Measurements from ENCODE around the gene PSMA3. TPM values are rescaled to one million over a fixed set of nuclear protein-coding genes. Genes with fewer than 3 reads are reported as not detected.
"Not testable (repeated sequence)": the region's sequence is repeated elsewhere in the genome, so short reads cannot be mapped to it uniquely, and the experiment has no call there.

The PSMA3 gene
- total and polyA plus RNA-seq, 5 donors from 2014 or later, result 137 to 218 (median 189) TPM

DNA sequence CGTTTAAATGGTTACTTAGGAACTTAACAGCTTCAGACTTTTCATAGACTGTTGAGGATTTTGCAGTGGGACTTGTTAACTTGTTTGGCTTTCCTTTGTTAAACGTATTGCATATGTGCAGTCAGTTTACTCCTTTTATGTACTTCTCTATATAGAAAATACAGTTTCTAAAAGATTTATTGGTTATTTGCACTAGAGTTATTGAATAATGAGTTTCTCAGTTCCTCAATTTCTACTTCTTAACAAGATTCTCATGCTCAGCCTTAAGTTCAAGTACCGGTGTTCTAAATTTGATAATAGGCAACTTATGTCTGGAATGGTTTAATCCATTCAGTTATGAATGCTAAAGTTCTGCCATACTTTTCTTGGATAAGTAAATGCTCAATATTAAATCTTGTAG lies 919 bp downstream of the PSMA3 start:
- peak overlapping the region; percentile 95 to 100 (median 98) for H3K4me3 Mint-ChIP-seq
- peaks cover 7% of the 10 kb centered on the region for H3K27me3 Mint-ChIP-seq
- no peaks in the 10 kb centered on the region for H3K9me3 Mint-ChIP-seq
- peaks cover 40% of the 10 kb centered on the region for H3K4me1 ChIP-seq (ENCODE audit: control insufficient read depth, insufficient read depth, low read length, poor library complexity, severe bottlenecking)
- peaks cover 15% of the 10 kb centered on the region for H3K36me3 Mint-ChIP-seq
- H3K27ac Mint-ChIP-seq, result peak overlapping the region; percentile 98 to 99 (median 99)
- H3K4me1 Mint-ChIP-seq, result peaks cover 38 to 57% (median 42%) of the 10 kb centered on the region in 4 donors
- H3K9me3 ChIP-seq (ENCODE audit: control insufficient read depth in 2 of 2, low read length in 2 of 2), result no peaks in the 10 kb centered on the region
- peaks cover 15% of the 10 kb centered on the region for H3K36me3 ChIP-seq (ENCODE audit: control insufficient read depth, insufficient read depth, low read length)
- H3K4me3 ChIP-seq (ENCODE audit: low read depth, low read length), result peak overlapping the region; percentile 100
- DNase-seq (no peak), ATAC-seq (ENCODE audit: low read depth in 2 of 2) (no peak)
- peak overlapping the region; percentile 97 for H3K27ac ChIP-seq (ENCODE audit: insufficient read depth, low read length, poor library complexity, severe bottlenecking)
- H3K27me3 ChIP-seq (ENCODE audit: control insufficient read depth, insufficient read depth, low read length), result no peaks in the 10 kb centered on the region

DNA sequence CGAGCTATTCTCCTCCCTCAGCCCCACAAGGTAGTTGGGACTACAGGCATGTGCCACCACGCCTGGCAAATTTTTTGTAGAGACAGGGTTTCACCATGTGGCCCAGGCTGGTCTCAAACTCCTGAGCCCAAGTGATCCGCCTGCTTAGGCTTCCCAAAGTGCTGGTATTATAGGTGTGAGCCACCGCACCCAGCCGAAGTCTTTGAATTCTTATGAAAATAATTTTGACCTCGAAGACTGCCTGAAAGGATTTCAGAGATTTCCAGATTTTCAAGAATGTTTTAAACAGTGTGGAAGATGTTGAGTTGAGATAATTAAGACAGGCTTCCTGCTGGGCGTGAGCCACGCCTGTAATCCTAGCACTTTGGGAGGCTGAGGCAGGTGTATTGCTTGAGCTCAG lies 5.0 kb downstream of the PSMA3 start:
- Mint-ChIP-seq H3K9me3 (no peaks in the 10 kb centered on the region), H3K27me3 (peaks cover 4% of the 10 kb centered on the region), H3K27ac (no peak overlapping the region), H3K4me1 (peaks cover 26 to 50% (median 44%) of the 10 kb centered on the region in 4 donors), H3K4me3 (no peak overlapping the region), H3K36me3 (peaks cover 31% of the 10 kb centered on the region)
- Histone ChIP-seq H3K27me3 (ENCODE audit: control insufficient read depth, insufficient read depth, low read length) (no peaks in the 10 kb centered on the region), H3K9me3 (ENCODE audit: control insufficient read depth in 2 of 2, low read length in 2 of 2) (no peaks in the 10 kb centered on the region), H3K36me3 (ENCODE audit: control insufficient read depth, insufficient read depth, low read length) (peaks cover 47% of the 10 kb centered on the region), H3K27ac (ENCODE audit: insufficient read depth, low read length, poor library complexity, severe bottlenecking) (no peak overlapping the region), H3K4me1 (ENCODE audit: control insufficient read depth, insufficient read depth, low read length, poor library complexity, severe bottlenecking) (peaks cover 33% of the 10 kb centered on the region), H3K4me3 (ENCODE audit: low read depth, low read length) (no peak overlapping the region)
- DNase-seq (no peak), ATAC-seq (ENCODE audit: low read depth in 2 of 2) (no peak)

DNA sequence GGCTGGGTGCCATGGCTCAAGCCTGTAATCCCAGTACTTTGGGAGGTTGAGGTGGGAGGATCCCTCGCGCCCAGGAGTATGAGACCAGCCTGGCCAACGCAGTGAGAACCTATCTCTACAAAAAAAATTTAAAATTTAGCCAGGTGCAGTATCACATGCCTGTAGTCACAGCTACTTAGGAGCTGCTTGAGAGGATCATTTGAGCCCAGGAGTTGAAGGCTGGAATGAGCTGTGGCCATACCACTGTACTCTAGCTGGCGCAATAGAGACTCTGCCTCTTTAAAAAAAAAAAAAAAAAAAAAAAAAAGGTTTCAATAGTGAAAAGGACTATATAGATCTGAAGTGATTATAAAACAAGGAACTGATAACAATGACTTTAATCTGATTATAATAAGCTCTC lies 13.5 kb downstream of the PSMA3 start:
- H3K9me3 Mint-ChIP-seq, result no peaks in the 10 kb centered on the region
- no peak overlapping the region for H3K27ac Mint-ChIP-seq
- no peak for DNase-seq
- peaks cover 23% of the 10 kb centered on the region for H3K36me3 Mint-ChIP-seq
- Histone ChIP-seq H3K4me3 (ENCODE audit: low read depth, low read length) (no peak overlapping the region), H3K4me1 (ENCODE audit: control insufficient read depth, insufficient read depth, low read length, poor library complexity, severe bottlenecking) (no peaks in the 10 kb centered on the region), H3K27ac (ENCODE audit: insufficient read depth, low read length, poor library complexity, severe bottlenecking) (no peak overlapping the region), H3K36me3 (ENCODE audit: control insufficient read depth, insufficient read depth, low read length) (peaks cover 77% of the 10 kb centered on the region), H3K27me3 (ENCODE audit: control insufficient read depth, insufficient read depth, low read length) (no peaks in the 10 kb centered on the region), H3K9me3 (ENCODE audit: control insufficient read depth in 2 of 2, low read length in 2 of 2) (no peaks in the 10 kb centered on the region)
- no peak for ATAC-seq (ENCODE audit: low read depth in 2 of 2)
- H3K4me3 Mint-ChIP-seq, result no peak overlapping the region
- H3K27me3 Mint-ChIP-seq, result peaks cover 4% of the 10 kb centered on the region
- H3K4me1 Mint-ChIP-seq, result peaks cover 4 to 22% (median 18%) of the 10 kb centered on the region in 4 donors

DNA sequence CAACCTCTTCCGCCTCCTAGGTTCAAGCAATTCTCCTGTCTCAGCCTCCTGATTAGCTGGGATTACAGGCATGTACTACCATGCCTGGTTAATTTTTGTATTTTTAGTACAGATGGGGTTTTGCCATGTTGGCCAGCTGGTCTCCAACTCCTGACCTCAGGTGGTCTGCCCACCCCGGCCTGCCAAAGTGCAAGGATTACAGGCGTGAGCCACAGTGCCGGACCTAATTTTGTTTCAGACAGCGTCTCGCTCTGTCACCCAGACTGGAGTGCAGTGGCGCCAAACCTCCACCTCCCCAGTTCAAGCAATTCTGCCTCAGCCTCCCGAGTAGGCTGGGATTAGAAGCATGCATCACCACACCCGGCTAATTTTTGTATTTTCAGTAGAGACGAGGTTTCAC lies 17.4 kb downstream of the PSMA3 start:
- H3K27me3 ChIP-seq (ENCODE audit: control insufficient read depth, insufficient read depth, low read length); H3K4me3 Mint-ChIP-seq; H3K9me3 Mint-ChIP-seq; ATAC-seq (ENCODE audit: low read depth in 2 of 2); H3K4me1 ChIP-seq (ENCODE audit: control insufficient read depth, insufficient read depth, low read length, poor library complexity, severe bottlenecking); DNase-seq; H3K4me3 ChIP-seq (ENCODE audit: low read depth, low read length); H3K27me3 Mint-ChIP-seq; H3K9me3 ChIP-seq (ENCODE audit: control insufficient read depth in 2 of 2, low read length in 2 of 2); H3K27ac ChIP-seq (ENCODE audit: insufficient read depth, low read length, poor library complexity, severe bottlenecking): not testable (repeated sequence)
- Mint-ChIP-seq H3K4me1 (peaks cover 9 to 31% (median 20%) of the 10 kb centered on the region in 4 donors), H3K36me3 (peaks cover 36% of the 10 kb centered on the region), H3K27ac (peak overlapping the region in 1 of 3 donors; percentile 46)
- H3K36me3 ChIP-seq (ENCODE audit: control insufficient read depth, insufficient read depth, low read length), result peaks cover 91% of the 10 kb centered on the region

DNA sequence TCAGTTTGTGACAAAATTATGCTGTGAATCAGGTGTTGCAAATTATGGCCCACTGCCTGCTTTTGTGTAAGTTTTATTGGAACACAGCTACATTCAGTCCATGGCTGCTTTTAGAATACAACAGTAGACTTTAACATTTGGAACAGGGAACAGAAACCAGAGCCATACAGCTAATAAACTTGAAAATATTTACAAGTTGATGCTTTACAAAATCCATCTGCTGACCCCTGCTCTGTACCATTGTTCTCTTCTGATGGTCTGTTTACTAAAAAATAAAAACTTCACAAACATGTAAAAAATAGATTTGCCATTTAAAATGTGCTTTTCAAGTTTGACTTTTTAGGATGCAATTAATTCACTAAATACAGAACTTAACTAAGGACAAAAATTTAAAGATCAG lies 20.8 kb downstream of the PSMA3 start:
- ATAC-seq (ENCODE audit: low read depth in 2 of 2) (no peak), DNase-seq (no peak)
- H3K4me1 ChIP-seq (ENCODE audit: control insufficient read depth, insufficient read depth, low read length, poor library complexity, severe bottlenecking), result no peaks in the 10 kb centered on the region
- no peak overlapping the region for H3K4me3 ChIP-seq (ENCODE audit: low read depth, low read length)
- Mint-ChIP-seq H3K4me1 (peaks cover 12 to 28% (median 20%) of the 10 kb centered on the region in 4 donors), H3K27me3 (no peaks in the 10 kb centered on the region), H3K36me3 (peaks cover 34% of the 10 kb centered on the region), H3K4me3 (no peak overlapping the region), H3K27ac (no peak overlapping the region), H3K9me3 (no peaks in the 10 kb centered on the region)
- H3K36me3 ChIP-seq (ENCODE audit: control insufficient read depth, insufficient read depth, low read length), result peaks cover 93% of the 10 kb centered on the region
- no peaks in the 10 kb centered on the region for H3K27me3 ChIP-seq (ENCODE audit: control insufficient read depth, insufficient read depth, low read length)
- H3K9me3 ChIP-seq (ENCODE audit: control insufficient read depth in 2 of 2, low read length in 2 of 2), result no peaks in the 10 kb centered on the region
- no peak overlapping the region for H3K27ac ChIP-seq (ENCODE audit: insufficient read depth, low read length, poor library complexity, severe bottlenecking)

DNA sequence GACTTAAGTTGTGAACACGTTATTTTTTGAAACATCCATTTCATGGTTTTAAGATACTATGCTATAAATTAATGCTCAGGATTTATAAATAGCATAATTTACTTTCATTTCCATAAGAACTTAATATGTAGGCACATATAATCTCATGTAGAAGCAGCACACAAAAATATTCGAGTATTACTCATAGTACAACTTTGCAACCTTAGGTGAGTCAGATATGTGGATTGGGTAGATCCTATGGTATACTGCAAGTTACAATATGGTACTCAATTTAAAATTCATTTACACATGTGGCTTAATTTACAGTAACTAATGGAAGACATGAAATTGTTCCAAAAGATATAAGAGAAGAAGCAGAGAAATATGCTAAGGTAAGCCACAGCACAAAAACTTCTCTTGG lies 26.0 kb downstream of the PSMA3 start:
- no peaks in the 10 kb centered on the region for H3K9me3 Mint-ChIP-seq
- H3K27me3 ChIP-seq (ENCODE audit: control insufficient read depth, insufficient read depth, low read length), result no peaks in the 10 kb centered on the region
- peaks cover 78% of the 10 kb centered on the region for H3K36me3 ChIP-seq (ENCODE audit: control insufficient read depth, insufficient read depth, low read length)
- H3K4me3 Mint-ChIP-seq, result no peak overlapping the region
- H3K9me3 ChIP-seq (ENCODE audit: control insufficient read depth in 2 of 2, low read length in 2 of 2), result no peaks in the 10 kb centered on the region
- no peak overlapping the region for H3K27ac ChIP-seq (ENCODE audit: insufficient read depth, low read length, poor library complexity, severe bottlenecking)
- peak in 1 of 2 donors; percentile 9 for ATAC-seq (ENCODE audit: low read depth in 2 of 2)
- peak overlapping the region in 1 of 3 donors; percentile 10 for H3K27ac Mint-ChIP-seq
- DNase-seq, result no peak
- H3K4me1 Mint-ChIP-seq, result peaks cover 19 to 56% (median 43%) of the 10 kb centered on the region in 4 donors
- H3K36me3 Mint-ChIP-seq, result peaks cover 39% of the 10 kb centered on the region
- H3K4me1 ChIP-seq (ENCODE audit: control insufficient read depth, insufficient read depth, low read length, poor library complexity, severe bottlenecking), result peaks cover 16% of the 10 kb centered on the region
- H3K4me3 ChIP-seq (ENCODE audit: low read depth, low read length), result no peak overlapping the region
- no peaks in the 10 kb centered on the region for H3K27me3 Mint-ChIP-seq

DNA sequence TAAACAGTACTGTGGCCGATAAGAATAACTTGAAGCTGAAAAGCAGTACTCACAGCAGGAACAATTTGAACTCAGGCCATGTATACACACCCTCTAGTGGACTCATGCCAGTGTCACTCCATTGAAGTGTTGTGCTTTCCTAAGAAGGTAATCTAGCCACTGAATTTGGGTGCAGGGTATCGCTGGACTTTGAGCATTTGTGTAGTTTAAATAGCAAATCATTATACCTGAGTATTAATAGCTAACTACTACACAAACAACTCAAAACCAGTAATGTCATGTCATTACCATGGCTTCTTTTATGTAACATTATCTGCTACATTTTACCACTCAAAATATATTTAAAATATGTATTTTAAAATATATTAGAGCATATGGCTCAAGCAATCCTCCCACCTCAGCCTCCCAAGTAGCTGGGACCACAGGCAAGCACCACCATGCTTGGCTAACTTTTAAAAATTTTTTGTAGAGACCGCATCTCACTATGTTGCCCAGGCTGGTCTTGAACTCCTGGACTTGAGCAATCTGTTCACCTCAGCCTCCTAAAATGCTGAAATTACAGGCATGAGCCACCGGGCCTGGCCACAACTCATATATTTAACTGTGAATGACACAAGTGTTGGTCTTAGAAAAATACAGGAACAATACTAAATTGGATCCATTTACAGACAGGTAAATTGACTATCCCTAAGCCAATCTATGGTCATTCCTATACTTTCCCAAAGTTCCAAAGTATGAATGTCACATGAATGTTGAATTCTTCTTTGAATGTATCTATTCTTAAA lies 28.1 kb downstream of the PSMA3 start:
- Mint-ChIP-seq H3K27ac (peak overlapping the region in 1 of 3 donors; percentile 71), H3K27me3 (no peaks in the 10 kb centered on the region), H3K4me1 (peaks cover 17 to 68% (median 50%) of the 10 kb centered on the region in 4 donors), H3K4me3 (no peak overlapping the region), H3K9me3 (no peaks in the 10 kb centered on the region), H3K36me3 (peaks cover 27% of the 10 kb centered on the region)
- H3K27me3 ChIP-seq (ENCODE audit: control insufficient read depth, insufficient read depth, low read length), result no peaks in the 10 kb centered on the region
- DNase-seq (no peak), ATAC-seq (ENCODE audit: low read depth in 2 of 2) (no peak)
- H3K9me3 ChIP-seq (ENCODE audit: control insufficient read depth in 2 of 2, low read length in 2 of 2), result no peaks in the 10 kb centered on the region
- H3K4me3 ChIP-seq (ENCODE audit: low read depth, low read length), result no peak overlapping the region
- H3K27ac ChIP-seq (ENCODE audit: insufficient read depth, low read length, poor library complexity, severe bottlenecking), result no peak overlapping the region
- peaks cover 61% of the 10 kb centered on the region for H3K36me3 ChIP-seq (ENCODE audit: control insufficient read depth, insufficient read depth, low read length)
- peaks cover 33% of the 10 kb centered on the region for H3K4me1 ChIP-seq (ENCODE audit: control insufficient read depth, insufficient read depth, low read length, poor library complexity, severe bottlenecking)

DNA sequence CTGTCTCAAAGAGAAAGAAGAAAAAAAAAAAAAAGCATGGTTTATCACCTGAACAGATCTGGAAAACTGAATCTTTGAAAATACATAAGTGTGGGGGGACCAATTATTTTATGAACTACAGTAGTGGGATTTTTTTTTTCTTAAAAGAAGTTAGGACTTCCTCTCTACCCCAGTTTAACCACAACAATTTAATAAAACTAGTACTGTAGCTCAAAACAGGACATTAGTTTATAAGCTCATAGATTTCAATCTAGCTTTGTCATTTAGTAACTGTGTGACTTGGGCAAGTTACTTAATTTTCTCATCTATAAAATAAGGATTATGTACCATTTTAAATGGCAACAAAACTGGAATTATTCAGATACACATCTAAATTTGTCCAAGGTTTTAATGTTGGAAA lies 30.2 kb downstream of the PSMA3 start:
- peak overlapping the region; percentile 17 to 75 (median 51) for H3K4me3 Mint-ChIP-seq
- Histone ChIP-seq H3K27me3 (ENCODE audit: control insufficient read depth, insufficient read depth, low read length) (no peaks in the 10 kb centered on the region), H3K9me3 (ENCODE audit: control insufficient read depth in 2 of 2, low read length in 2 of 2) (no peaks in the 10 kb centered on the region), H3K4me1 (ENCODE audit: control insufficient read depth, insufficient read depth, low read length, poor library complexity, severe bottlenecking) (peaks cover 40% of the 10 kb centered on the region), H3K4me3 (ENCODE audit: low read depth, low read length) (peak overlapping the region; percentile 56), H3K27ac (ENCODE audit: insufficient read depth, low read length, poor library complexity, severe bottlenecking) (peak overlapping the region; percentile 53), H3K36me3 (ENCODE audit: control insufficient read depth, insufficient read depth, low read length) (peaks cover 52% of the 10 kb centered on the region)
- DNase-seq, result peak in 1 of 3 donors; percentile 26
- H3K4me1 Mint-ChIP-seq, result peaks cover 16 to 74% (median 52%) of the 10 kb centered on the region in 4 donors
- peak overlapping the region; percentile 69 to 83 (median 73) for H3K27ac Mint-ChIP-seq
- peak; percentile 30 to 34 for ATAC-seq (ENCODE audit: low read depth in 2 of 2)
- H3K36me3 Mint-ChIP-seq, result peaks cover 22% of the 10 kb centered on the region
- H3K9me3 Mint-ChIP-seq, result no peaks in the 10 kb centered on the region
- H3K27me3 Mint-ChIP-seq, result no peaks in the 10 kb centered on the region

Data from CD4-positive, CD25-positive, alpha-beta regulatory T cell (primary cell).